ENCODE results near the gene TP53I13. TPM values are rescaled to one million over a fixed set of nuclear protein-coding genes. Genes with fewer than 3 reads are reported as not detected.
A peak's percentile ranks its signal among the peaks of the same experiment; 100 is the strongest.

The TP53I13 gene
- total RNA-seq, 6 experiments from 2014 or later: 31.3 to 36.6 (median 35.3) TPM

GRCh38 chr17:29620271-29620670 is 51.8 kb downstream of the TP53I13 start:
- DNase-seq: peak; percentile 22
- TF ChIP-seq CTCF (IDR thresholded peaks at IDR 0.05): no peak
- H3K36me3 Mint-ChIP-seq (ENCODE audit: low read depth): no peaks in the 10 kb centered on the region
- H3K4me3 Mint-ChIP-seq: peak overlapping the region; percentile 11; the same call in 1 of the 2 replicates
- peaks cover 58% of the 10 kb centered on the region for H3K4me1 Mint-ChIP-seq (ENCODE audit: low read depth)
- peaks cover 2% of the 10 kb centered on the region for H3K27me3 Mint-ChIP-seq (ENCODE audit: insufficient read depth)
- no peak overlapping the region for H3K27ac Mint-ChIP-seq
- no peaks in the 10 kb centered on the region for H3K9me3 Mint-ChIP-seq

GRCh38 chr17:29620779-29621500 is 52.4 kb downstream of the TP53I13 start:
- no peak overlapping the region; the same call in 1 of the 2 replicates for H3K4me3 Mint-ChIP-seq
- no peak for DNase-seq
- TF ChIP-seq CTCF (IDR thresholded peaks at IDR 0.05): no peak
- H3K4me1 Mint-ChIP-seq (ENCODE audit: low read depth): peaks cover 58% of the 10 kb centered on the region
- no peaks in the 10 kb centered on the region for H3K36me3 Mint-ChIP-seq (ENCODE audit: low read depth)
- no peaks in the 10 kb centered on the region; the same call in 1 of the 2 replicates for H3K27me3 Mint-ChIP-seq (ENCODE audit: insufficient read depth)
- H3K9me3 Mint-ChIP-seq: no peaks in the 10 kb centered on the region
- H3K27ac Mint-ChIP-seq: no peak overlapping the region

GRCh38 chr17:29621751-29622194 is 53.3 kb downstream of the TP53I13 start:
- no peak for TF ChIP-seq CTCF (IDR thresholded peaks at IDR 0.05)
- DNase-seq: no peak
- peak overlapping the region; percentile 85 for H3K4me3 Mint-ChIP-seq
- no peak overlapping the region; the same call in 1 of the 2 replicates for H3K27ac Mint-ChIP-seq
- H3K27me3 Mint-ChIP-seq (ENCODE audit: insufficient read depth): no peaks in the 10 kb centered on the region; the same call in 1 of the 2 replicates
- H3K9me3 Mint-ChIP-seq: no peaks in the 10 kb centered on the region
- H3K36me3 Mint-ChIP-seq (ENCODE audit: low read depth): no peaks in the 10 kb centered on the region
- peaks cover 58% of the 10 kb centered on the region for H3K4me1 Mint-ChIP-seq (ENCODE audit: low read depth)

Other genes with a start within 250 kb of the TP53I13 start
- 10 to 100 TPM; 72.0 to 82.6 (median 75.1) TPM for gene TAOK1, start 178.3 kb upstream of the TP53I13 start, total RNA-seq (2021; fragmentation: NEBNext Ultra II Directional; extraction: Animal tissue kit (Norgen Biotek cat#: 25700))
- 1 to 10 TPM; 6.4 to 9.8 (median 7.0) TPM for gene ABHD15, start 1.7 kb upstream of the TP53I13 start, total RNA-seq (2021; fragmentation: NEBNext Ultra II Directional; extraction: Animal tissue kit (Norgen Biotek cat#: 25700))
- gene GIT1, start 20.9 kb downstream of the TP53I13 start, total RNA-seq (2021; fragmentation: NEBNext Ultra II Directional; extraction: Animal tissue kit (Norgen Biotek cat#: 25700)): 10 to 100 TPM; 24.1 to 29.7 (median 28.7) TPM
- 1 to 10 TPM; 1.9 to 4.3 (median 3.0) TPM for gene ANKRD13B, start 24.4 kb downstream of the TP53I13 start, total RNA-seq (2021; fragmentation: NEBNext Ultra II Directional; extraction: Animal tissue kit (Norgen Biotek cat#: 25700))
- gene CORO6, start 54.2 kb downstream of the TP53I13 start, total RNA-seq (2021; fragmentation: NEBNext Ultra II Directional; extraction: Animal tissue kit (Norgen Biotek cat#: 25700)): 1 to 10 TPM; 4.6 to 6.1 (median 5.4) TPM